ENCODE results near the gene LRFN2.

Gene LRFN2

GRCh38 chr6:40426346-40427066, 160.7 kb downstream of the LRFN2 start:
- peak; percentile 53 for DNase-seq

GRCh38 chr6:40425192-40425919, 161.8 kb downstream of the LRFN2 start:
- peak; percentile 66 for DNase-seq

GRCh38 chr6:40422046-40422445, 165.1 kb downstream of the LRFN2 start:
- DNase-seq = no peak

GRCh38 chr6:40419946-40420728, 167.0 kb downstream of the LRFN2 start:
- DNase-seq = no peak

- DNase-seq = no peak
Observed at GRCh38 chr6:40419377-40419776, 167.8 kb downstream of the LRFN2 start.

GRCh38 chr6:40417031-40417430, 170.1 kb downstream of the LRFN2 start:
- no peak for DNase-seq

GRCh38 chr6:40414617-40415016, 172.5 kb downstream of the LRFN2 start:
- DNase-seq = no peak

GRCh38 chr6:40413239-40413638, 173.9 kb downstream of the LRFN2 start:
- DNase-seq = peak; percentile 24

GRCh38 chr6:40411881-40412280, 175.3 kb downstream of the LRFN2 start:
- no peak for DNase-seq

- DNase-seq = peak; percentile 75
Observed at GRCh38 chr6:40410821-40411220, 176.3 kb downstream of the LRFN2 start.

GRCh38 chr6:40409716-40410397, 177.3 kb downstream of the LRFN2 start:
- peak; percentile 65 for DNase-seq

GRCh38 chr6:40408786-40409542, 178.2 kb downstream of the LRFN2 start:
- DNase-seq = no peak

GRCh38 chr6:40407239-40407638, 179.9 kb downstream of the LRFN2 start:
- DNase-seq = no peak

- no peak for DNase-seq
Observed at GRCh38 chr6:40406175-40406574, 181.0 kb downstream of the LRFN2 start.

GRCh38 chr6:40400738-40401137, 186.4 kb downstream of the LRFN2 start:
- DNase-seq = no peak

GRCh38 chr6:40399888-40400457, 187.2 kb downstream of the LRFN2 start:
- no peak for DNase-seq

GRCh38 chr6:40398810-40399477, 188.2 kb downstream of the LRFN2 start:
- no peak for DNase-seq

GRCh38 chr6:40398034-40398691, 189.0 kb downstream of the LRFN2 start:
- DNase-seq = no peak

GRCh38 chr6:40397287-40398033, 189.7 kb downstream of the LRFN2 start:
- no peak for DNase-seq

- no peak for DNase-seq
Observed at GRCh38 chr6:40395698-40396076, 191.5 kb downstream of the LRFN2 start.

Data from eye (tissue), 1 donor.